Trophoblast cell (in vitro differentiated cells and primary cell): ENCODE measurements around the gene CST4.
"Not testable (repeated sequence)": the region's sequence is repeated elsewhere in the genome, so short reads cannot be mapped to it uniquely, and the experiment has no call there.

Experiments used
- DNase-seq, 2 donors: peaks; one replicate each; pipeline ENCODE4 v3.0.0-alpha.2; 2016
- H2AFZ ChIP-seq: 2 replicates; pipeline ENCODE4 v1.6.1; 2013; ENCODE audit warnings: low read length, moderate library complexity, mild to moderate bottlenecking; ENCODE audit not compliant: insufficient read depth, poor library complexity
- H2AK5ac ChIP-seq: 2 replicates; pipeline ENCODE4 v1.6.1; 2013; ENCODE audit warnings: mild to moderate bottlenecking, low read length
- H2BK120ac ChIP-seq: 2 replicates; pipeline ENCODE4 v1.6.1; 2013; ENCODE audit warnings: low read length, mild to moderate bottlenecking, moderate library complexity; ENCODE audit not compliant: insufficient read depth, poor library complexity
- H2BK12ac ChIP-seq: 2 replicates; pipeline ENCODE4 v1.6.1; 2013; ENCODE audit warnings: mild to moderate bottlenecking, low read length, moderate library complexity
- H2BK5ac ChIP-seq: 2 replicates; pipeline ENCODE4 v1.6.1; 2013; ENCODE audit warnings: low read length, low read depth, moderate library complexity, mild to moderate bottlenecking; ENCODE audit not compliant: poor library complexity
- H3K14ac ChIP-seq: 2 replicates; pipeline ENCODE4 v1.6.1; 2013; ENCODE audit warnings: mild to moderate bottlenecking, low read length
- H3K18ac ChIP-seq: 2 replicates; pipeline ENCODE4 v1.6.1; 2013; ENCODE audit warnings: mild to moderate bottlenecking, low read length
- H3K23ac ChIP-seq: 2 replicates; pipeline ENCODE4 v1.6.1; 2013; ENCODE audit warnings: low read length
- H3K27ac ChIP-seq: 2 replicates; pipeline ENCODE4 v1.5.1; 2013; ENCODE audit warnings: low read depth, mild to moderate bottlenecking, inconsistent platforms, low read length, moderate library complexity
- H3K27me3 ChIP-seq: 2 replicates; pipeline ENCODE4 v1.6.1; 2013; ENCODE audit warnings: inconsistent platforms, mild to moderate bottlenecking, low read length, moderate library complexity; ENCODE audit not compliant: insufficient read depth
- H3K36me3 ChIP-seq, 2 experiments: 1 replicate in 1 of 2; 2 replicates in 1 of 2; pipeline ENCODE4 v1.6.1; 2013; ENCODE audit warnings: low read length in 2 of 2, mild to moderate bottlenecking in 2 of 2, moderate library complexity in 1 of 2; ENCODE audit not compliant: insufficient read depth in 2 of 2, control insufficient read depth in 1 of 2
- H3K4ac ChIP-seq: 2 replicates; pipeline ENCODE4 v1.6.1; 2013; ENCODE audit warnings: low read depth, mild to moderate bottlenecking, low read length, moderate library complexity
- H3K4me1 ChIP-seq, 2 experiments: 1 replicate in 1 of 2; 2 replicates in 1 of 2; pipeline ENCODE4 v1.6.1; 2013; ENCODE audit warnings: low read length in 2 of 2, mild to moderate bottlenecking in 2 of 2, moderate library complexity in 1 of 2; ENCODE audit not compliant: insufficient read depth in 2 of 2, control insufficient read depth in 1 of 2
- H3K4me2 ChIP-seq: 2 replicates; pipeline ENCODE4 v1.6.1; 2013; ENCODE audit warnings: inconsistent platforms, mild to moderate bottlenecking, low read length, moderate library complexity
- H3K4me3 ChIP-seq: 2 replicates; pipeline ENCODE4 v1.5.1; 2013; ENCODE audit warnings: mild to moderate bottlenecking, low read depth, low read length, inconsistent platforms
- H3K79me1 ChIP-seq: one replicate; pipeline ENCODE4 v1.6.1; 2013; ENCODE audit warnings: low read length
- H3K79me2 ChIP-seq: 2 replicates; pipeline ENCODE4 v1.6.1; 2013; ENCODE audit warnings: low read length, mild to moderate bottlenecking; ENCODE audit not compliant: control insufficient read depth, insufficient read depth, poor library complexity
- H3K9ac ChIP-seq: 2 replicates; pipeline ENCODE4 v1.6.1; 2013; ENCODE audit warnings: mild to moderate bottlenecking, low read length
- H3K9me3 ChIP-seq: 2 replicates; pipeline ENCODE4 v1.6.1; 2013; ENCODE audit warnings: low read depth, mild to moderate bottlenecking, control low read depth, inconsistent platforms, low read length; ENCODE audit not compliant: insufficient read depth
- H4K12ac ChIP-seq: 2 replicates; pipeline ENCODE4 v1.6.1; 2013; ENCODE audit warnings: low read depth, mild to moderate bottlenecking, low read length, moderate library complexity
- H4K8ac ChIP-seq: 2 replicates; pipeline ENCODE4 v1.6.1; 2013; ENCODE audit warnings: low read depth, mild to moderate bottlenecking, low read length, moderate library complexity
- H4K91ac ChIP-seq: one replicate; pipeline ENCODE4 v1.6.1; 2013; ENCODE audit warnings: low read depth, mild to moderate bottlenecking, low read length, moderate library complexity
- WGBS: extraction: QIAGEN DNeasy Blood & Tissue Kit; methylation state at CpG from one replicate; pipeline ENCODE4 v1.1.7; 2013; ENCODE audit warnings: missing lambda C conversion rate; ENCODE audit not compliant: insufficient read length, insufficient coverage; ENCODE audit errors: extremely low coverage; 5-methylcytosine and 5-hydroxymethylcytosine counted together

CST4 gene

GRCh38 chr20:23664046-23664445 is 24.8 kb downstream of the CST4 start:
- not testable (repeated sequence) for H2BK5ac ChIP-seq, H4K12ac ChIP-seq, H3K9ac ChIP-seq, H3K14ac ChIP-seq, H3K23ac ChIP-seq, H3K79me1 ChIP-seq, H2BK12ac ChIP-seq, H3K27me3 ChIP-seq, H3K4ac ChIP-seq, H3K18ac ChIP-seq, H2AFZ ChIP-seq, H3K4me3 ChIP-seq, H3K79me2 ChIP-seq, H3K4me1 ChIP-seq, H4K8ac ChIP-seq, H4K91ac ChIP-seq, H3K36me3 ChIP-seq, H2AK5ac ChIP-seq, H3K9me3 ChIP-seq, H3K4me2 ChIP-seq, H2BK120ac ChIP-seq, H3K27ac ChIP-seq
- DNase-seq = peak; percentile 53 to 73
- no CpG with 5 or more reads among the region's 4 CpGs for WGBS

DNA sequence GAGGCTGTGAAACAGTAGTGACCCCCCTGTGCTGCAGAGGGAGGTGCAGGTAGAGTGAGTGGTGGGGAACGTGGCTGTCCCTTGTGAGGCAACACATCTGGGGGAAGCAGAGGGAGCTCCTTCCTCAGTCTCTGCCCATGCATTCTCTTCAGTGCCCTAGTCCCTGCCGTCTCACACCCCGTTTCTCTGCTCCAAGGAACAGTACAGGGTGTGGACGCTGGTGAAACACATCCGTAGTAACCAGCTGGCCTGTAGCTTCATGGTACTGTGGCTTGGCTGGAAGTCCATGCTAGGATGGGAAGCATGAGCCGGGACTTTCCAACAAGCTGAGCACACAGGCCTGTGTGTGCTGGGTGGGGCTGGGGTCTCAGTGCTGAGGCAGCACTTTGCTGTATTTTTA is 25.7 kb downstream of the CST4 start:
- WGBS = no CpG with 5 or more reads among the region's 6 CpGs
- no peak overlapping the region for H4K91ac ChIP-seq
- no peak overlapping the region for H4K8ac ChIP-seq
- no peak overlapping the region for H3K4me3 ChIP-seq
- no peaks in the 10 kb centered on the region for H3K36me3 ChIP-seq
- H3K18ac ChIP-seq = no peak overlapping the region
- H3K79me2 ChIP-seq = no peaks in the 10 kb centered on the region
- no peak overlapping the region for H3K9ac ChIP-seq
- H3K27ac ChIP-seq = no peak overlapping the region
- no peak overlapping the region for H3K14ac ChIP-seq
- DNase-seq = no peak
- no peak overlapping the region for H2AK5ac ChIP-seq
- H2BK5ac ChIP-seq = no peak overlapping the region
- no peak overlapping the region for H2BK12ac ChIP-seq
- no peak overlapping the region for H3K23ac ChIP-seq
- no peak overlapping the region for H4K12ac ChIP-seq
- no peak overlapping the region for H2AFZ ChIP-seq
- H3K9me3 ChIP-seq = no peaks in the 10 kb centered on the region
- no peak overlapping the region for H3K4ac ChIP-seq
- H2BK120ac ChIP-seq = no peak overlapping the region
- no peaks in the 10 kb centered on the region for H3K79me1 ChIP-seq
- no peaks in the 10 kb centered on the region for H3K27me3 ChIP-seq
- H3K4me2 ChIP-seq = no peak overlapping the region
- no peaks in the 10 kb centered on the region for H3K4me1 ChIP-seq

DNA sequence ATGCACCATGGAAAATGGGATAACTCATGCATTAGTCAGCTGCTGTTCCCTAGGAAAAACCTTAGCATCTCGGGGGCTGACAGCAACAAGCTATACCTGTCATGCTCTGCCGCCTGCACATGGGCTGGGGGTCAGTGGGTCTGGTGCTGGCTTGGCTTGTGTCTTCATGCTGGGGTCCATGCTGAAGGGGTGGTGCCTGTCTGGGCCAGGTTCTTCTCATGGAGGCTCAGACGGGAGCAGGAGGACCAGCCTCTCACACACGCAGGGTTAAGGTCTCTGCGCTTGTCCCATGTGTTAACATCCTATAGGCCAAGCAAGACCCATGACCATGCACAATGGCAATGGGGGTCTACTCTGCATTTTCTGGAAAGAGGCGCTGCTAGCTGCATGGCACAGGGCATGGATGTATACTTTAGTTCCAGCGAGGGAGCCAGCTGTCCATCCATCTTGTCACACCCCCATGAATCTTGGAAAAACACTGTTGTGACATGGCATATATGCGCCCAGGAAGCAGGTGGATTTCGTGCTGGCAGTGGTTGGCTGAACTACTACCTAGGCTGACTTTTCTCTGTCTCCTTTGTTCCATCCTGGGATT is 26.5 kb downstream of the CST4 start:
- no peaks in the 10 kb centered on the region for H3K27me3 ChIP-seq
- WGBS = no CpG with 5 or more reads among the region's 9 CpGs

DNA sequence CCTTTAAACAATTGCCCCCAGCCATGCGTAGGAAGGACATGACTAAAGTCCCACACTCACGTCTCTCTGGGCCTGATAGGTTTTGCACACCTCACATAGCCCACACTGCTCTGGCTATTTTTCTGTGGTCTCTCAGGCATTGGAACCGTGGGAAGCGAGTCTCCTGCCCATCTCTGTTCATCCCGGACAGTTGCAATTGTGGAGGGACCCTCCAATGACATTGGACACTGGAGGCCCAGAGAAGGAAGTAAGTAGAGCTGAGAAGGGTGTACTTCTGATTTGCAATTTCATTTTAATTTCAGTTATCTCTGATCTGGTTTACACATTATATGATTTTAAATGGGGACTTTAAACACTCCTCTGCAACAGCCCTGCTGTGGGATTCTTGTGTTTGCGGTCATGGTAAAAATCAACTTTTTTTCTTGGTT is 27.8 kb downstream of the CST4 start:
- H3K79me1 ChIP-seq = no peaks in the 10 kb centered on the region
- H2AK5ac ChIP-seq = no peak overlapping the region
- H2BK12ac ChIP-seq = no peak overlapping the region
- no peak overlapping the region for H2BK120ac ChIP-seq
- H3K4me3 ChIP-seq = no peak overlapping the region
- H2AFZ ChIP-seq = no peak overlapping the region
- H4K91ac ChIP-seq = no peak overlapping the region
- no peaks in the 10 kb centered on the region for H3K36me3 ChIP-seq
- no peaks in the 10 kb centered on the region for H3K4me1 ChIP-seq
- no peak overlapping the region for H3K27ac ChIP-seq
- no peaks in the 10 kb centered on the region for H3K27me3 ChIP-seq
- no peak overlapping the region for H3K9ac ChIP-seq
- WGBS = no CpG with 5 or more reads among the region's 6 CpGs
- no peak overlapping the region for H3K4ac ChIP-seq
- H3K18ac ChIP-seq = no peak overlapping the region
- H3K4me2 ChIP-seq = no peak overlapping the region
- H3K79me2 ChIP-seq = no peaks in the 10 kb centered on the region
- no peak overlapping the region for H4K8ac ChIP-seq
- H3K14ac ChIP-seq = no peak overlapping the region
- no peak overlapping the region for H4K12ac ChIP-seq
- no peak overlapping the region for H2BK5ac ChIP-seq
- H3K9me3 ChIP-seq = no peaks in the 10 kb centered on the region
- no peak for DNase-seq
- H3K23ac ChIP-seq = no peak overlapping the region

More for the DNA sequence above, 26.5 kb downstream of the CST4 start:
- no peaks in the 10 kb centered on the region for H3K79me1 ChIP-seq
- H3K9me3 ChIP-seq = no peaks in the 10 kb centered on the region
- no peak overlapping the region for H3K18ac ChIP-seq
- DNase-seq = no peak
- H4K91ac ChIP-seq = no peak overlapping the region
- no peaks in the 10 kb centered on the region for H3K79me2 ChIP-seq
- no peak overlapping the region for H2BK12ac ChIP-seq
- H2BK120ac ChIP-seq = no peak overlapping the region
- no peak overlapping the region for H3K4ac ChIP-seq
- H3K4me3 ChIP-seq = peak overlapping the region; percentile 43
- peak overlapping the region; percentile 7 for H3K23ac ChIP-seq
- H3K4me2 ChIP-seq = no peak overlapping the region
- no peak overlapping the region for H3K27ac ChIP-seq
- no peak overlapping the region for H4K12ac ChIP-seq
- no peaks in the 10 kb centered on the region for H3K4me1 ChIP-seq
- H2AK5ac ChIP-seq = no peak overlapping the region
- H2BK5ac ChIP-seq = no peak overlapping the region
- H2AFZ ChIP-seq = no peak overlapping the region
- H4K8ac ChIP-seq = no peak overlapping the region
- no peak overlapping the region for H3K14ac ChIP-seq
- H3K9ac ChIP-seq = no peak overlapping the region
- no peaks in the 10 kb centered on the region for H3K36me3 ChIP-seq
